GM19193 (cell line): ENCODE measurements around the gene BACH2.

Source experiments
- POLR2A ChIP-seq: IDR thresholded peaks from 4 replicates; pipeline ENCODE4 v1.6.1; 2011; ENCODE audit not compliant: insufficient read depth, insufficient read length; ENCODE audit errors: extremely low read depth

Gene BACH2

DNA sequence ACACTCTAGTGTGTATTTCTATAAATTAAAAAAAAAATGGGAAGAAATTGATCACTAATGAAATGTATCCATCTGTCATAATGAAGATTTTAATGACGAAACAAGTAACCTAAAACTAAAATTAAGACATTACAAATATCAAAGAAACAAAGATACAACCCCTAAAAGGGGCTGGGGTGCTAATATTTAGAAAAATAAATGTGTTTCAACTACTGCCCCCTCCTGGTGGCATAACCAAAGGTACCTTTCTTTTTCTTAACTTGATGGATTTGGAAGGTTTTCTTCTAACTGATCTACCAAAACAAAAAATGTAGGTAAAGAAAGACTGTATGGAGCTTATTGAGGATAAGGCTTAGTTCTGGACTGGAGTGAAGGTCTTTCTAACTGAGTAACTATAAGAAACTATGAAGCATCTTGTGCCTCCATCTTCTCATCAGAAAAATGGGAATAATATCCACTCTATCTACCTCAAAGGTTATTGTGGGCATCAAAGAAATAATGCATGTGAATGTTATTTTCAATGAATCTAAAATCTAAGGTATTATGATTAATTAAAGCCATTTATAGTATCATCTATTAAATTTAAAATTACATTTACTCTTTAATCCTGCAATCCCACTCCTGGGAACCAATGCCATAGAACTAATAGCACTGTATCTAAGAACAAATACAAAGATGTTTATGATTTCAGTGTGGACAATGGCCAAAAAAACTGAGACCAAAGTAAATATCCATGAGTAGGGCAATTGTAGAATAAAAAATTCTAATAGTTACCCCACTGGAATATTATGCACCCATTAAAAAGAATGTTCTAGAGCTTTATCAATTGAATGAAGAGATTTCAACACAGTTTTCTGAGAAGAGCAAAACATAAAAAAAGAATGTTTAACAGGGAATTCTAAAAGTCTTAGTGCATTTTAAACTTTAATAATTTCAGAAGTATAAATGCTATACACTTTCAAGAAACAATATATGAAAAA is 117.2 kb downstream of the BACH2 start:
- TF ChIP-seq POLR2A = no peak

DNA sequence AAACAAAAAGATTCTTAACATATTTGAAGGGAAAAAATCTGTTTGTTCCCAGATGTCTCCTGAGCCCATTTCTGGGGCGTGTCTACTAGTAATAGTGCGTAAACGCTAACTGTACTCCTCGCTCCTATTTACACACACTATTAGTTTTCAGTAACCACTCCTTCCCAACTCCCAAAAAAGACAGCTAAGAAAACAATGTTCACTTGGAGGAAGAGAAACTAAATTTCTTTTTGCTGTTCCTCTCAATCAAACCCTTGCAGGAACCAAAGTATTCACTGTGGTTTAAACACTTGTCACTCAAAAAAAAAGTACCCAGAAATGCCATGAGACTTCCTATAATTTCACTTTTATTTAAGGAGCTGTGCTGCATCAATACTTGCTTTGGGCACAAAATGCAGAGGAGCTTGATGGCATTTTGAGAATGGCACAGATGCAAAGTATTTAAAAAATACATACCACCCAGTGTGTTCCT is 118.2 kb downstream of the BACH2 start:
- no peak for TF ChIP-seq POLR2A

DNA sequence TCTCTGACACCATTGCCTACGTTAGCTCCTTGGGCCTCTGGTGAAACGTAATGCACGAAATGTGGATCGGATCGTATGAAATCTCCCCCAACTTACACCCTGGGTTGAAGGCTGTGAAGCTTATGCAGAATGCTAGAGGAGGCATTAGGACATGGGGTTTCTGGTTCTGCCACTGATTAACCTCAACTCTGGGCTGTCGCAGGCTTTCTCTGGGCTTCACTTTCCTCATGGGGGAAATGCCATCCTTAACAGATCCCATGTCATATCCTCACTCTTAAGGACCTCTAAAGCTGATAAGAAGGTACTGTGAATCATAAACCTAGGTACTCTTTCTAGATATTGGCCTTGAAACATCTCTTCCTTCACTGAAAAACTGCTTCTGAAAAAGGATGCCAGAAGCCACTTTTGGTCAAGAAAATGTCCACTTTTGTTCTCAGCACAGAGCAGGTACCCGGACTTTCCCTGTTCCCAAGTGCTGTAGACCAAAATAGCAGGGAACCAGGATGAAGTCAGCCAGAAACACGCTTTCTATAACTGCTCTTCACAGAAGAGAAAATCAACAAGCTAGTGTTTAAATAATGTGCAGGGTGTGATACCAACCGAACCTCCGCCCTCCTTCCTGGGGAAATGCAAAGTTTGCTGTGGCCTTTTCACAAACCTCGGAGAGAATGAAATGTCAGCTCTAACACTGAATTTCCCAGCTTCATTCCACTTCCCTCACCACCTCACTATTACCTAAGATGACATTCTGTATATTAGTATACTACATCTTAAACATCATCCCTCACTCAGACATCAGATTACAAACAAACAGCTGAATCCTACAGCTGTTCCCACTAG is 118.9 kb downstream of the BACH2 start:
- TF ChIP-seq POLR2A = no peak

DNA sequence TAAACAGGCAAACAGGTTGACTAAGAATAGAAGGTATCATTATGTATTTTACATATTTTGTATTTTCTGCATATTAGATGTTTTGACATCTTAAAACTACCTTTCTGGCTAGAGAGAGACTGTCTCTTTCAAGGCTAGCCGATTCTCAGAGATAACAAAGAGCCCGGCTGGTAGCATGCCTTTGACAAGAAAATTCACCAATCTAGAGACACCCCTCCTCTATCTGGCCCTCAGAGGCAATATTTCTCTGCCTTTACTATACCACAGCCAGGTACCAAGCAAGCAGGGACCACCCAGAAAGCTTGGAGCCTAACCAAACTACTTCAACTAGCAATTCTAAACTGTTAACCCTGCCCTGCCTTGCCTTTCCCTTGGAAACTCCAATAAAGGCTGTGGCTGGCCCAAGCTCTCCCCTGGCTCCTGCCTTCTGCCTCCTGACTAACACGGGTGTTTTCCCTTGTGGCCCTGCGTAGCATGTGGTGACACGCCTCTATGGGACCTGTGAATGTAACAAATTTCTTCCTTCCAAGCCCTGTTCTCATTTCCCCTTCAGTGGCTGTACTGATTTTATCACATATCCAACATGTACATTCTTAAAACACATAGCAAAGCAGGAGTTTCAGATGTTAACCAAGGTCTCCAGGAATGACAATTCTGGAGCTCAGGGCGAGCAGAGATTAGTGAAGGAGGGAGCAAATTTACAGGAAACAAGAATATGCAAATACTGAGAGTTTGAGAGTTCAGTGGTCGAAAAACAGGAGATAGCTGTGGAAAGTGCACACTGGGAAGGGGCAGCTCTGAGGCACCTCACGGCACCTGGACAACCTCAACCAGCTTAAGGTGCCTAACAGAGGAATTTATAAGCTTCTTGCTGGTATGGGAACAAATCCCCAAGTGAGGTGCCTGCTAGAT is 120.8 kb downstream of the BACH2 start:
- no peak for TF ChIP-seq POLR2A

DNA sequence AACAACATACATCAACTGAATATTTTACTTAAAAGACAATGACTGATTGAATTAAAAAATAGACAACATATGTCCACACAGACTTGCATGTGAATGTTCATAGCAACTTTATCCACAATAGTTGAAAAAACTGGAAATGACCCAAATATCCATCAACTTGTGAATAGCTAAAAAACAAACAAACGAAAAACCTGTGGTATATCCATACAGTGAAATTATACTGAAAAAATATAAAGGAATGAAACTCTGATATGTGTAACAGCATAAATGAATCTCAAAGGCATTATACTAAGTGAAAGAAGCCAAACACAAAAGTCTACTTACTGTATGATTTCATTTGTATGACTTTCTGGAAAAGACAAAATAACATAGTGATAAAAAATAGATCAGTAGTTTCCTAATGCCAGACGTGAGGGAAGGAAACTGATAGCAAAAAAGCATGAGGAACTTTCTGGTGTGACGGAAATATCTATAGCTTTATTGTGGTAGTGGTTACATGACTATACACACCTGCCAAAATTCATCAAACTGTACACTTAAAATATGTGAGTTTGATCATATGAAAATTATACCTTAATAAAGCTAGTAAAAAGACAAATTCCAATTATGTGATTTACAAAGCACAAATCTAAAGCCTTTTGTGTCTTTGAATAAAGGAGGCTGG is 123.2 kb downstream of the BACH2 start:
- no peak for TF ChIP-seq POLR2A

DNA sequence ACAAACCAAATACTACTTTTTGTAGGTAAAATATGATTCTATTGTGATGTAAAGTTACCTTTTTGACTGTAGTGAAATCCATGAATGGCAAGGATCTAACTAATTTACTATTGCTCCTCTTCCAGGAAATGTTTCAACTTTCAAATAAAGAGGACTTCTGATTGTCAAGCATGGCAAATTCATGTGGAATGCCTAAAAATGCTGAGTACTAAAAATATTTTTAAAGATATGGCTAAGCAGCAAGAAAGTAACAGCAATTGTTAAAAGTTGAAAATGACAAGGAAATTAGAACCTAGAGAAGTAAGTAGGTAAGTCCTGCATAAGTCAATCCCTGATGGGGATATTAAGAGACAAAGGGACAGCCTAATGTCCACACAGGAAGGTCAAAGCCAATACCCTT is 126.0 kb downstream of the BACH2 start:
- no peak for TF ChIP-seq POLR2A

DNA sequence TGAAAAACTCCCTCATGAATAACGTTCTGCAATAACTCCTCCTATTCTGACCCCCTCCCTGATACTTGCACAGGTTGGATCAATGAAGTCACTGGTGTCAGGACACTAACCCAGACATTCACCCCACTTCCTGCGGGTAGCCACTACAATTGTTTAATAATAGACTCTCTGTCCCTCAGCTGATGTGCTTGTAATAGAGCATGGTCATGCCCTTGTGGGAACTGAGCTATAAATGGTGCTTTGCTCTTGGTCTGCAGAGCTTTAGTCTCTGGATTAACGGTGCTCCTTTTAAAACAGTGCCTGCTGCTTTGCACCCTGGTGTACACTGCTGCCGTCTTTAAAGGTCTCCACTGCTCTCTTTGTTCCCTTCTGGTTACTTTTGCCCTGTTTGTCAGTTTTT is 127.3 kb downstream of the BACH2 start:
- no peak for TF ChIP-seq POLR2A

DNA sequence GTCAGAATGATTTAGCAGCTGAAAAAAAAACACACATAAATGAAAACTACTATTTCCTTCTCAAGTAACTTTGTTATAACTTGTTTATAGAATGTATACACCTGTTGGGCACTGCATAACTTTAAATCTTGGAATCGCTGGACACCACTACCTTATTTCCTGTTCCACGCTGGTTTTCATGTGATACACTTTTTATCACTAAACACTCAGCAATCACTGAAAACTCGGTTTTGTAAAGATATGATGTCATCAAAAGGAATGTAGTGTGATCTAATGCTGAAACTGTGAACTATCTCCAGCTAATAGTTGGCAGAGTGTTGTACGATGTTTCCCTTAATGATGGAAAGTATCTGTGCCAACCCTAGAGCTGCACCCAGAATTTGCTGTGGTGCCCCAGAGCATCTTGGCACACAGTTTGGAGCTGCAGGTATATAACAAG is 127.9 kb downstream of the BACH2 start:
- no peak for TF ChIP-seq POLR2A

DNA sequence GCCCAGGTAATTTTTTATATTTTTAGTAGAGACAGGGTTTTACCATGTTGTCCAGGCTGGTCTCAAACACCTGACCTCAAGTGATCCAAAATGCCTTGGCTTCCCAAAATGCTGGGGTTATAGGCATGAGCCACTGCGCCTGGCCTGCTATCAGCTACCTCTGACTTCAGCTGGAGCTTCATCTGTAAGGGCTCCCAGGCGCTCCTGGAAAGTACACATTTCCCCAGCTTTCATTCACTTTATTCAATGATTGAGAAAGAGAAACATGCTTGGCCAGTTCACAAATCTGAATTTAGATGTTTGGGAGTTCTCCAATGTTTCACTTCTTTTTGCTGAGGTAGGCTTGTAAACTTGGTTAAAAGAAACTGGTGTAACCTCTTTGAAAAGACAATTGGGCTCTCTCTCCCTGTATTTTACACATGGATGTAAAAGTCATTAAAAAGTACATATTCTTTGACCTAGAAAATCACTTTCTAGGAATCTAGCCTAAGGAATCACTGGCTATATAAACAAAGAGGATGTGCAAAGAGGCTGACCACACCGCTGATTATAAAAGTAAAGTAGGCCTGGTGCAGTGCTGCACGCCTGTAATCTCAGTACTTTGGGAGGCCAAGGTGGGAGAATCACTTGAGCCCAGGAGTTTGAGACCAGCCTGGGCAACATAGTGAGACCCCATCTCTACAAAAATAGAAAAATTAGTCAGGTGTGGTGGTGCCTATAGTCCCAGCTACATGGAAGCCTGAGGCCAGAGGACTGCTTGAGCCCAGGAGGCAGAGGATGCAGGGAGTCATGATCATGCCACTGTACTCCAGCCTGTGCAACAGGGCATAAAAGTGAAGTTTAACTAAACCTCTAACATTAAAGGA is 128.9 kb downstream of the BACH2 start:
- no peak for TF ChIP-seq POLR2A

DNA sequence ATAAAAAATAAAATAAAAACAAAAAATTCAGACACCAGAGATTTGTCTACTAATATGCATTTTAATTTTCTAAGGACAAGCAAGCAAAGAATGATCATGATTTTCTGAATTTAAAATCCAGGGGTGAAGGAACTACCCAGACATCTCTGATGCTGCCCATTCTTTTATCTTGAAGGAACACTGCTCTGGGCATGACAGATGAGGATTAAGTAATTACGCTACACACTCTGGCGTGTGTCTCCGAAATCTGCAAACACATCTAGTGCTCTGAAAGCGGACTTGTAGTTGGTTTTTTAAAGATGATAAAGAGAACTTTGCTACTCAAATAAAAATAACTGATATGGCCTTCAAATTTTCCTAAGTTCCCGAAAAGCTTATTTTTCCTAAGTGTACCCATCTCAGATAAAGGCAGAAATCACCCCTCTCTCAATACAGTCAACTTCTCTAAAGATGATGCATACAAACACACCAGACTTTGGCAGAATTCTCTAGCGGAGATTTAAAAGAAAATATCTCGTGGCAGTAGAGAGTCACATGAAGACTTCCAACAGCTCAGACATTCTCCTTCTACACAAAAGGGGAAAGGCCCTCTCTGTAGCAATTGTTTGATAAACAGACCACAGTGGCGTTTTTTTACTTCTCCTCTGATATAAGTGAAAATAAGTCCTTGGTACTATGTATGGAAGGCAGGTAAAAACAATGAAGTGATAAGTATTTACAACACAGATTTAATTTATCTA is 133.8 kb downstream of the BACH2 start:
- no peak for TF ChIP-seq POLR2A

DNA sequence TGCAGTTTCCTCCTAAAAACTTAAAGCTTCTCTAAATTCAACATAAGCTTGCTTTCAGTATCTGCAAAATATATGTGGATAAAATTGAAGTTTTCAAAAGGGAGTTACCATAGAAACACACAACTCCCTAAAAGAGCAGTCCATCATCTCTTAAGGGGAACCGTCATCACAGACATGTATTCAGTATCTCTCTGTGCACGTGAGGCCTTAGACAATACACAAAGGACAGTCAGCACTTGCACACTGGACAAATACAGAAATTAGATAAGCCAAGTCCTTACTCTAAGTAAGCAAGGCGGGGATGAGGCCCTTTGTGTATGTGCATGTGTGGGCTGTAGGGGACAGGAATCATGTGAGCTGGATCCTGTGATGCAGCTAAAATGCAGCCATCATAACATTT is 136.6 kb downstream of the BACH2 start:
- TF ChIP-seq POLR2A = no peak

DNA sequence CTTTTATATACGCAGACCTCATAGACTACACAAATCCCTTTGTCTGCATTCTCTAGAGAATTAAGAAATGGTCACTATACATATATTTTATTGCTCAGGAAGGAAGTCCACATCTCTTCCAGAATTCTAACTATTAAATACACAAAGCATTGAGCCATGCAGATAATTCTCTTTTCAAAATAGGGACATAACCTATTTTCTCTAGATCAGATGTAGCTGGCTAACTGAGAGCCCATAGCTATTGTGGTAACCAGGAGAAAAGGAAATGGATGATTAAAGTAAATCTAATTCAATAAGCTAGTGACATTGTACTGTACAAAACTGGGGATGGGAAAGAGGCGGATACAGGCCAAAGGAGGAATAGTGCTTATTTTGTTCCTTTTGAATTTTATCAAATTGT is 137.2 kb downstream of the BACH2 start:
- no peak for TF ChIP-seq POLR2A
